IMR-90 (cell line): ENCODE data around the gene LINC00305.

ENCODE experiments used
- CTCF ChIP-seq: conservative IDR thresholded peaks from 2 replicates; pipeline ENCODE4 v1.5.1; 2012; ENCODE audit warnings: mild to moderate bottlenecking, low read depth, low read length, improper control_type of control experiment
- MAZ ChIP-seq: IDR thresholded peaks from 2 replicates; pipeline ENCODE4 v1.6.1; 2012; ENCODE audit warnings: low read depth, mild to moderate bottlenecking, low read length, improper control_type of control experiment, moderate library complexity, borderline replicate concordance
- POLR2A ChIP-seq: IDR thresholded peaks from 2 replicates; pipeline ENCODE4 v1.6.1; 2012; ENCODE audit warnings: mild to moderate bottlenecking, low read depth, low read length
- RAD21 ChIP-seq: IDR thresholded peaks from 2 replicates; pipeline ENCODE4 v1.6.1; 2012; ENCODE audit warnings: low read length, improper control_type of control experiment
- RCOR1 ChIP-seq: IDR thresholded peaks from 2 replicates; pipeline ENCODE4 v1.6.1; 2012; ENCODE audit warnings: mild to moderate bottlenecking, low read length, improper control_type of control experiment; ENCODE audit not compliant: insufficient replicate concordance
- SMC3 ChIP-seq: fragments of 150-350 bp; IDR thresholded peaks from 2 replicates; pipeline ENCODE4 v1.6.1; 2016; ENCODE audit warnings: low read depth, mild to moderate bottlenecking, antibody characterized with exemption, low read length, moderate library complexity

- TF ChIP-seq SMC3 (no peak), CTCF (no peak), POLR2A (no peak), RCOR1 (no peak), RAD21 (no peak), MAZ (no peak)
Measured at GRCh38 chr18:64082054-64082453, 66.8 kb downstream of the LINC00305 start.
